K562 (cell line): Measurements from ENCODE around the gene TP53RK. TPM values are rescaled to one million over a fixed set of nuclear protein-coding genes. Genes with fewer than 3 reads are reported as not detected.
A peak's percentile ranks its signal among the peaks of the same experiment; 100 is the strongest.

Source experiments
- ATF3 ChIP-seq, 2 experiments: fragments of 450-650 bp in 1 of 2; sonication (generic) in 1 of 2; formaldehyde crosslinking in 1 of 2; IDR thresholded peaks in 1 of 2; conservative IDR thresholded peaks in 1 of 2; 2 replicates each; pipeline versions ENCODE4 v1.6.1 to v1.8.1; 2016 to 2023; ENCODE audit warnings: mild to moderate bottlenecking in 2 of 2, moderate library complexity in 2 of 2, inconsistent platforms in 1 of 2, missing genetic modification reagents in 1 of 2
- ATF6 ChIP-seq: sonication (generic); formaldehyde crosslinking; IDR thresholded peaks from 2 replicates; pipeline ENCODE4 v1.4.0; 2020; ENCODE audit warnings: mild to moderate bottlenecking, missing genetic modification reagents
- E2F1 ChIP-seq: sonication (generic); formaldehyde crosslinking; IDR thresholded peaks from 2 replicates; pipeline ENCODE4 v1.8.1; 2023; ENCODE audit warnings: mild to moderate bottlenecking, missing genetic modification reagents, moderate library complexity
- FOXJ2 ChIP-seq: fragments of 200-800 bp; sonication (Bioruptor generic); IDR thresholded peaks from 2 replicates; pipeline ENCODE4 v1.6.1; 2016; ENCODE audit warnings: missing genetic modification characterization, missing compliant biosample characterization
- HMBOX1 ChIP-seq: sonication (generic); IDR thresholded peaks from 2 replicates; pipeline ENCODE4 v1.6.1; 2016
- IFI16 ChIP-seq: fragments of 250-450 bp; sonication (Bioruptor Pico); IDR thresholded peaks from 2 replicates; pipeline ENCODE4 v2.1.2; 2022; ENCODE audit warnings: mild to moderate bottlenecking, inconsistent platforms
- MAZ ChIP-seq, 2 experiments: fragments of 450-650 bp in 1 of 2; sonication (generic) in 1 of 2; formaldehyde crosslinking; IDR thresholded peaks in 1 of 2; conservative IDR thresholded peaks in 1 of 2; 2 replicates each; pipeline versions ENCODE4 v1.4.0 to v1.5.0; 2020; ENCODE audit warnings: mild to moderate bottlenecking in 1 of 2, missing genetic modification reagents in 1 of 2
- MTA1 ChIP-seq: fragments of 450-650 bp; IDR thresholded peaks from 2 replicates; pipeline ENCODE4 v1.6.1; 2017; ENCODE audit warnings: borderline replicate concordance
- OTX1 ChIP-seq: fragments of 450-650 bp; formaldehyde crosslinking; IDR thresholded peaks from 2 replicates; pipeline ENCODE4 v1.4.0; 2022; ENCODE audit warnings: mild to moderate bottlenecking
- POLR2H ChIP-seq: IDR thresholded peaks from 2 replicates; pipeline ENCODE4 v1.6.1; 2016; ENCODE audit warnings: missing genetic modification characterization, low read depth, mild to moderate bottlenecking, control low read depth, missing compliant biosample characterization, moderate library complexity
- PRDM10 ChIP-seq: fragments of 450-650 bp; IDR thresholded peaks from 2 replicates; pipeline ENCODE4 v1.6.1; 2018; ENCODE audit not compliant: partially characterized antibody
- RNF219 ChIP-seq: fragments of 250-450 bp; sonication (Bioruptor Pico); IDR thresholded peaks from 2 replicates; pipeline ENCODE4 v1.5.0; 2022; ENCODE audit warnings: mild to moderate bottlenecking
- TRIM28 ChIP-seq: fragments of 450-650 bp; IDR thresholded peaks from 2 replicates; pipeline ENCODE4 v1.6.1; 2017
- polyA plus RNA-seq, 8 experiments: library from polyadenylated mRNA; depleted of rRNA in 4 of 8; stranded (reverse) in 5 of 8; unstranded in 3 of 8; fragments of >200 nt; fragmentation: Nextera tagmentation in 2 of 8; fragmentation: Illumina TruSeq in 1 of 8; extraction: Ambion mirVana in 2 of 8; extraction: Trizol in 1 of 8; gene quantifications; 2 replicates each; pipeline versions ENCODE4 v1.2.1 to v1.2.3, GENCODE V29; 2011 to 2014; ENCODE audit warnings: inconsistent platforms in 1 of 8, missing spikeins in 1 of 8
- total RNA-seq, 7 experiments: library from RNA; depleted of rRNA in 6 of 7; stranded (reverse); fragments of >200 nt in 6 of 7; fragmentation: Illumina TruSeq in 2 of 7; extraction: Trizol in 2 of 7; gene quantifications; 2 replicates each; pipeline versions ENCODE4 v1.2.1 to v1.2.3, GENCODE V29; 2011 to 2021; ENCODE audit warnings: low replicate concordance in 1 of 7

The TP53RK gene
- total and polyA plus RNA-seq, 9 of the 15 experiments (the other 6 are each of a cell fraction or from before 2014, with no cell fraction given): 2.9 to 43.5 (median 17.2) TPM

GRCh38 chr20:46690219-46691106, 1.2 kb upstream of the TP53RK start (continued):
- TF ChIP-seq RNF219 (CRISPR knock-in tag): no peak
- no peak for TF ChIP-seq OTX1 (CRISPR knock-in tag)
- TF ChIP-seq IFI16: no peak
- peak; percentile 93 for TF ChIP-seq HMBOX1
- TF ChIP-seq E2F1: no peak
- TF ChIP-seq MTA1: no peak
- TF ChIP-seq TRIM28: no peak
- peak; percentile 86 for TF ChIP-seq PRDM10
- TF ChIP-seq POLR2H (tag): peak; percentile 52; the same call in 1 of the 2 replicates
- 0 out of 4 replicates have a peak, but pooled peaks of 1 of the 2 experiments have one; percentile 5 for TF ChIP-seq MAZ (CRISPR knock-in tag; conservative IDR thresholded peaks at IDR 0.05 in 1 of 2, IDR thresholded peaks at IDR 0.05 in 1 of 2)
- TF ChIP-seq ATF6 (CRISPR knock-in tag): no peak
- peak; percentile 79 for TF ChIP-seq ATF3 (IDR thresholded peaks at IDR 0.05)
- TF ChIP-seq ATF3 (CRISPR knock-in tag; conservative IDR thresholded peaks at IDR 0.05): no peak
- peak; percentile 31; the same call in 1 of the 2 replicates for TF ChIP-seq FOXJ2 (tag)
